NCI-H2227 (cell line): ENCODE results near the gene BRAT1.

Source experiments
- DNase-seq: peaks from one replicate; lab custom pipeline; 2025; ENCODE audit not compliant: unreplicated experiment; lab: John Stamatoyannopoulos, UW

BRAT1 gene

GRCh38 chr7:2514473-2515423 is 40.6 kb downstream of the BRAT1 start:
- DNase-seq: no peak

GRCh38 chr7:2513702-2514101 is 41.6 kb downstream of the BRAT1 start:
- no peak for DNase-seq

DNA sequence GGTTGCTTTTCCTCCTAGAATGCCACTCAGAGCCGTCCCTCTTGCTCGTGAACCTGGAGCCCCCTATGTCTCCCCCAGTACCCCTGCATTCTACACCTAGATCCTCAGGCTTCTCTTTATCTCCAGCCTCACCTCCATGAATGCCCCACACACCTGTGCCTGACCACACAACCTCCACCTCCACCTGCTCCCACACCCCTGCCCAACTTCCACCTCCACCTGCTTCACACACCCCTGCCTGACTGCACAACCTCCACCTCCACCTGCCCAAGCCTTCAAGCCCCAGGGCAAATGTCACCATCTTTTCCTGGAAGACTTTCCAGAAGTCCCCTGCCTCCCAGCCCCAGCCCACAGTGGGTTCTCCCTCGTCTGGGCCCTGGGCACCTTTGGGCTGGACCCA is 42.6 kb downstream of the BRAT1 start:
- DNase-seq: no peak

DNA sequence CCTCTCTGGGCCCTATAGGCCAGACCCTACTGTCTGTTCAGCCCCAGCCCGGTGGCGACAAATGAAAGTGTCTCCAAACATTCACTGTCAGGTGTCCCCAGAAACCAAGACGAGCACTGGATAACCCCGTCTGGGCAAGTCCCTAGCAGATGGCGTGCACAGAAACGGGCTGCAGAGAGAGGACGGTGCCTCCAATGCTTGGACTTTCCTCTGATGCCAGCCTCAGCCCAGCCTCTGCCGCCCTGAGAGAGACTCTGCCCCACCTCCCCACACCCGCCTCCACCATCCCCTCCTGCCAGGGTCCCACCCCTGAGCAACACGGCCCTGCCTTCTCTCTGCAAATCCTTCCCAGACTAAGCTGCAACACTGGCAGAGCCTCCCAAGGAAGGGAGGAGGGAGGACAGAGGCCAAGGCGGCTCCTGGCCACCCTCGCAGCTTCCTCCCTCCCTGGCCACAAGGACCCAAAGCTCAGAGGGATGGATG is 43.1 kb downstream of the BRAT1 start:
- no peak for DNase-seq

DNA sequence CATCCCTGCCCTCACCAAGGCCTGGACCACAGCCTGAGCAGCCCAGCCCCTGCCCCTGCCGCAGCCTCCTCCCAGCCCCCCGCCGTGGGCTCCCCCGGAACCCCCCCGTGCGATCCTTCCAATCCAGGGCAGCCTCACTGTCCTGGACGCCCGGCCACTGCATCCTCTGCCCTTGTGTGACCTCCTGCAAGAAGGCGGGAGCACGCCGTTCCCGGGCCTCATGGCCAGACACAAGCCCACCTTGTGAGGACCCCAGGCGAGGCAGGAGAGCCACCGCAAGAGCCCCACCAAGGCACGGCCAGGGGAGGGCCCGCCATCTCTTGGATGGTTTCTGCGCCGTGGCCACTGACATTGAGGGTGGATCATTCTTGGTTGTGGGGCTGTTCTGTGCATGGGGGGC is 43.6 kb downstream of the BRAT1 start:
- DNase-seq: no peak

- DNase-seq: no peak
These were observed 44.2 kb downstream of the BRAT1 start for GRCh38 chr7:2510909-2511768.

DNA sequence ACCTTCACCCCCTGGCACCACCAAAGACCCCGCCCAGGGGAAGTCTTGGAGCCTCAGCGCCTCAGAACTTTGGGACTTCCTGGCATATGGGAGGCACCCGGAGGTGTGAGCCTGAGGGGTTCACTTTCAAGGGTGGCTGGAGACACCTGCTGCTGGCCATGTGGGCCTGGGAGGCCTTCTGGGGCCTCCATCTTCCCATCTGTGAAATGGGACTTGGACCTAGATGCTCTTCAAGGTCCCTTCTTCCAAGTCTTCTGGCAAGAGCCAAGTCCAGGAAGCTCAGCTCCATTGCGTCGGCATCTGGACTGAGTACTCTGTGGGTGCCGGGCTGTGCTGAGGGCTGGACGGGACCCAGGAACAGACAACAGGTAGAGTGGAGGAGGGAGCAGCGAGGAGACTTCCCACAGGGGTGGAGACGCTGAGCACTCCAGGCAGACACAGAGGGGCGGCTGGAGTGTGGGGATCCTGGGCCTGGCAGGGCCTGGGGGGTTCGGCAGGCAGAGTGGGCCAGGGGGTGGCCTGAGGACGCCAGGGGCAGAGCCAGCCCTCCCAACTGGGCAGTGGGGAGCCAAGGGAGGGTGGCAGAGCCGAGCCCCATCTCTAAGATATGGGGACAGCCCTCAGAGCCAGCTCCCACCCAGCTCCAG is 45.1 kb downstream of the BRAT1 start:
- DNase-seq: no peak

GRCh38 chr7:2509298-2509906 is 45.9 kb downstream of the BRAT1 start:
- no peak for DNase-seq

DNA sequence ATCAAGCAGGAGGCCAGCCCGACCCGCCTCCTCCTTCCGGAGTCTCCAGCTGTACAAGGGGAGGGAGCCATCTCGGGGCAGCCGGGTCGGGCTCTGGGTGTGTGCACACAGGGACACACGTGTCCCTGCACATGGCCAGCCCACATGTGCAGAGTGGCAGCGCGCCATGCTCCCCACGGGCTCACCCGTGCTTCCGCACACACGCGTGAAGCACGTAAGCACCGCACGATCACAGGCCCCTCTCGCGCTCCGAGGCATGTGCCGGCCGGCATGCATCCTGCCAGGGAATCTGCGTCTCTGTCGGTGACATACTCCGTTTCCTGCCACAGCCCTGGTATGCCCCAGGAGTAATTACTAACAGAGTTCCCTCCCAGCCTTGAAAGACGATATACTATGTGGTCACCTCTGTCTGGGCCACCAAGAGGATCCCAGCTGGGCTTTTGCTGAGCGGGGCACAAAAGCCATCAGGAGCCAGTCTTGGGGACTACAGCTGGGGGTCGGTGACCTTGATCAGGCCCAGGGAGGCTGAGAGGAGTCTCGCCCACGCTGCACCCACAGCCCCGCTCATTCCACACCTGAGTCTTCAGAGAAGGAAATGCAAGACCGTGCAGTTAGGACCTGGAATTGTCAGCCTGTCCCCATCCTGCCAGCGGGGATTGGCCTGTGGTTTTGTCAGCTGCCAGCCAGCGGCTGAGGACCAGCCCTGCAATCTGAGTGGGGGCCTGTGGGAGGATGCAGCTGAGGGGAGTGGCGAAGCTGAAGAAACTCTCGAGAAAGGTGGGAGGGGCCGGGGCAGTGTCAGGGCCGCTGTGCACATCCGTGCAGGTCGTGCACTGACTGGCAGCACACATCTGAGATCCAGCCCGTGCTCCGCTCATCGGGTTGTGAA is 46.8 kb downstream of the BRAT1 start:
- DNase-seq: peak; percentile 53

DNA sequence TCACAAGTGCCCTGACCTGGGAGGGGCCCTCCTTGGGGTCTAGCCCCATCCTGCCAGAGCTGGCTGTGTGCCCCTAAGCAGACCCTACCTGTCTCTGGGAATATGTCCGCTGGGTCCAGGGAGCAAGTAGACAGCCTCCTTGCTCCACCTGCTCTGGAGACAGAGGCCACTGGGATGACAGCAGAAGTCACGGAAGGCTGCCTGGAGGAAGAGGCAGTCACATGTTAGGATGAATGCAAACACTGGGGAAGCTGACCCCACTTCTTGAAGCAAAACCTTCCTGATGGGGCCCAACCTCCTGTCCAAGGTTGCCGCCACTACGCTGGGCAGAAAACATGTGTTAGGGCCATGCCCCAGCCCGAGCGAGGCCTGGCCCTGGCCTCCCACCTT is 47.4 kb downstream of the BRAT1 start:
- no peak for DNase-seq

GRCh38 chr7:2507208-2507916 is 48.0 kb downstream of the BRAT1 start:
- no peak for DNase-seq

DNA sequence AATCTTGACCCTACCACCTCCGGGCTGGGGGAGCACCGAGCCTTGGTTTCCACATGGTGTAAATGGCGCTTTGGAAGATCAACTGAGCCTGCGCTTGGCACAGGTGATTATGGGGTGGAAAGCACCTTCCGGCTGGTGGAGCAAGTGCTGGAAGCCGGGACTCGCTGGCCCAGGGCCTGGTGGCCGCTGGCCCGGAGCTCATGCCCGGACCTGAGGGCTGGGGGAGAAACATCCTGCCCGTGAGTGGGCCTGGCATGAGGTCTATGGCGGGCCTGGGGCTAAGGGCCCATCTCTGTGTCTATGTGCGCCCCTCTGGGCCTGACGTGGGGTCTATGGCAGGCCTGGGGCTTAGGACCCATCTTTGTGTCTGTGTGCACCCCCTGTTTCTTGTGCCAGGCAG is 49.9 kb downstream of the BRAT1 start:
- no peak for DNase-seq

- DNase-seq: no peak
These were observed 50.4 kb downstream of the BRAT1 start for GRCh38 chr7:2504889-2505375.

DNA sequence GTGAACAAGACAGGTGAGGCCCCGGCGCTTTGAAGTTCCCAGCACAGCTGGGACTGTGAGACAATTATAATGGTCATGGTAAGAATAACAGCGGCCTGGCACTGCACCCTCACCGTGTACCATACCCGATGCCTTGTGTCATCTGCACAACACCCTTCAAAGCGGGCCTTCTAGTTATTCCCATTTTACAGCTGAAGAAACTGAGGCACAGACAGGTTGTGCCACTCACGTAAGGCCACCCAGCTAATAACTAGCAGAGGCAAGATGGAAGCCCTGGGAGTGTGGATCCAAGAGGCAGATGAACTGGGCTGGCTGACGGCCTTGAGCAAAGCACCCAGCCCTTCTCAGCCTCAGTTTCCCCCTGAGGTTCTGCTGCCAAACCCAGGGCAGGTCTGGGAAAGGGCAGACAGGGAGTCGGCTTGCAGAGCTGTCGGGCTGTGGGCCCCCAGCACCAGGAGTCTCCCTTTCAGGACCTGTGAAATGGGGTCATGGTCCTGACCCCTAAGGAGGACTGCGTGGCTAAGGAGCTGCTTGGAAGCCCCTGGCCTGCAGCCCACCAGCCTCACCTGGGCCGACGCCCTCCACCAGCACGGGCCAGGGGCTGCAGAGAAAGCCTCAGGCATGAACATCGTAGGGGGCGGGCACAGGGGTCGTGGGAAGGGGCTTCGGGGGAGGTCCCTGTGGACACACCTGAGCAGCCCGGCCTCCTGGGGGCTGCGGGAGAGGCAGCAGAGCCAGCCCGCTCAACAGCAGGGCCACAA is 51.0 kb downstream of the BRAT1 start:
- no peak for DNase-seq

DNA sequence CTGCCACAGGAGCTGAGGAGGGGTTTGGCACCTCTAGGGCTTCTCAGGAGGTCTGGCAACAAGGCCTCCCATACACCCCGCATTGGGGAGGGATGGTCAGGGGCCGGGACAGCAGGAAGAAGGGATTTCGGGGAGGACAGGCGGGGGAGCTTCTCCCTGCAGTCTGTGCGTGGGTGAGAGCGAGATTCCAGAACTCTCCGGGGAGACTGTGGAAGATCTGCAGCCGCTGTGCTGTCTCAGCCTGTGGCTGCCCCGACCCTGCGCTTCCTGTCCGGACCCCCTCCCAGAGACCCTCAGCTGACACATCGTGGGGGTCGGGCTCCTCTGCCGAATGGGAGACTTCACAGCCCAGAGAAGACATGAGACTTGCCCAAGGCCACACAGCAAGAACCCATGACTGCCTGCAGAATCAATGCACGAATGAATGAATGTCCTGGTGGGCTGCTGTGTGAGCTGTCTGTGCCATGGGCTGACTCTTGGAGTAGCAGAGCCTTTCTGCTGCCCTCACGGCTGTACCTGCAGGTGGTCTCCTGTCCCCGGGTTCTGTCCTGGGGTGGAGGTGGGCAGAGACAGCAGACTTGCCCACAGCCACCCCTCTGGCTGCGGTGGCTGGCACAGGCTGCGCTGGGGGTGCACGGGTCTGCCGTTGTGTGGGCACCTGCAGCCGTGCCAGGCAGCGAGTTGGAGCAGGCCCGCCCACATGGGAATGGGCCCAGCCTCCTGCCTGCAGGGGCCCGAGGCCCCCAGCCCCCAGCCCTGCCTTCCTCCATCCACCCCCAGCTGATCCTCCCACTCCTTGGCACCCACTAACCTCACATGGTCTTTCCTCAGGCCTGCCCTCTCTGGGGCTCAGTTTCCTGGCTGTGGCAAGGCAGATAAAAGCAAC is 52.0 kb downstream of the BRAT1 start:
- DNase-seq: no peak

DNA sequence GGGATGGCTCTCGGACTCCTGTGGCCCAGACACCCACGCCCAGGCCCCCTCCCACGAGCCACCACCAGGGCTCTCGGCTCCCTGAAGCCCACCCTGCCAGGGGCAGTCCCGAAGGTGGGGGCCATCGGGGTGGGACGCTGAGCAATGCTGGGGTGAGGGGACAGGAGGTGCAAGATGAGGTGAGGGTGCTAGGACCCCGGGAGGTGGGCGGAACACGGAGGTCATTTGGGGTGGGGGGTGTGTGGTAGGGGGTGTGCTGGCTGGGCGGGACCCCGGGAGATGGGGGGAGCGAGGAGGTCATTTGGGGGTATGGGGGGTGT is 52.7 kb downstream of the BRAT1 start:
- DNase-seq: no peak

DNA sequence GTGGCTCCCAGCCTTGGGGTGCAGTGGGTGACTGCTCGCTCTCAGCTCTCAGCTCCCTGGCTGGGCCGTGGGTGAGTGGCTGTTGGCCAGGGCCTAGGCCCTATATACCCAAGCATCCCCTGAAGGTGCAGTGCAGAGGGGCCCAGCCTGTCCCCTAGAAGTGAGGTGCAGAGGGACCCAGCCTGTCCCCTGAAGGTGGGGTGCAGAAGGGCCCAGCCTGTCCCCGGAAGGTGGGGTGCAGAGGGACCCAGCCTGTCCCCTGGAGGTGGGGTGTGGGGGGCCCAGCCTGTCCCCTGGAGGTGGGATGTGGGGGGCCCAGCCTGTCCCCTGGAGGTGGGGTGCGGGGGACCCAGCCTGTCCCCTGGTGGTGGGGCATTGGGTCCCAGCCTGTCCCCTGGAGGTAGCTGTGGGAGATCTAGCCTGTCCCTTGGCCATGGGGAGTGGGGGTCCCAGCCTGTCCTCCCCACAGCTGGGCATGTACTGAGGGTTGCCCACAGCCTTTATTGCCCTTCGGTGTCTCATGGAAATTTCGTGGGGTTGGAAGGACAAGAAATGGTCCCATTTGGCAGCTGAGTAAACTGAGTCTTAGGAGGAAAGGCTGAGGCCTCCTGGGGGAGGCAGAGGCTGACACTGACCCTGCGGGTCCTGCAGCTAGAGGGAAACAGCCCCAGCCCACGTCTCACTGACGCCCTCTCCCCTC is 53.2 kb downstream of the BRAT1 start:
- no peak for DNase-seq
